Stimulated activated naive CD4-positive, alpha-beta T cell treated with Interleukin-2 at 50 U/mL for 16 hours (primary cell): ENCODE data around the gene IGF2BP1.
"Not testable (repeated sequence)": the region's sequence is repeated elsewhere in the genome, so short reads cannot be mapped to it uniquely, and the experiment has no call there.

Experiments used
- DNase-seq: peaks from one replicate; lab custom pipeline; 2025; lab: John Stamatoyannopoulos, UW

Gene IGF2BP1

GRCh38 chr17:49054342-49055092, 57.3 kb downstream of the IGF2BP1 start:
- no peak for DNase-seq

GRCh38 chr17:49055181-49055927, 58.2 kb downstream of the IGF2BP1 start:
- no peak for DNase-seq

DNA sequence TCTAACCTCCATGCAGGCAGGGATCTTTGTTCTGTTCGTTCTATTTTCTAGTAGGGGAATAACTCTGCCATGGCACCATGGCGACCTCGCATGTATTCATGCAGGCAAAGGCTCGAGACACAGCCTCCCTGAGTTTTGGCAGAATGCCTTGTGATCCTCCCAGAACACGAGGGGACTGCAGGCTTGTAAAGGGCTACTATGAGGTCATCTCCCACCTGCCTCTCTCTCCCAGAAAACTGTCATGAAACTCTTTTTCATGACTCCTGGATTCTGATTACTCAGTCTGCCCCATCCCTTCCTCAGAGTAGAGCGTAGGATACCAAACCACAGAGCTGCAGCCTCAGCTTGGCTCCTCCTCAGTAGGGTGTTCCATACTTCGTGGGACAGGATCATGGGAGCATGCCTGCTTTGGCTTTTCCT, 64.3 kb downstream of the IGF2BP1 start:
- no peak for DNase-seq

DNA sequence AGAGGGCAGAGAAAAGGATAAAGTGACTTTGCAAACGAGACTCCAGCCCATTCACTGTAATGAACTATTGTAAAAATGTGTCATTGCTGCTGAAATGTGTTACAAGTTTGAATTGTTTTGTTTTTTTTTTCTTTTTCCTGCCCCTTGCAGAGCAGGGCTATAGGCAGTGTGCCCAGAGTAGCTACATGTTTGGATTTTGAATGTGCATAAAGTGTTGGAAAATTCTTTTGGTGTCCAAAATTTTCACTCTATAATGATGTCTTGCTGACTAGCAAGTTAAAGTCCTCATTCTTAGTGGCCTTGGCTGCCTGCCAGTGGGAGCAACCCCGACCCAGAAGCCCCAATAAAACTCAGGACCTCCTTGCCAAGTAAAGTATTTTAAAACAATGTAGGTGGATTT, 66.5 kb downstream of the IGF2BP1 start:
- no peak for DNase-seq

DNA sequence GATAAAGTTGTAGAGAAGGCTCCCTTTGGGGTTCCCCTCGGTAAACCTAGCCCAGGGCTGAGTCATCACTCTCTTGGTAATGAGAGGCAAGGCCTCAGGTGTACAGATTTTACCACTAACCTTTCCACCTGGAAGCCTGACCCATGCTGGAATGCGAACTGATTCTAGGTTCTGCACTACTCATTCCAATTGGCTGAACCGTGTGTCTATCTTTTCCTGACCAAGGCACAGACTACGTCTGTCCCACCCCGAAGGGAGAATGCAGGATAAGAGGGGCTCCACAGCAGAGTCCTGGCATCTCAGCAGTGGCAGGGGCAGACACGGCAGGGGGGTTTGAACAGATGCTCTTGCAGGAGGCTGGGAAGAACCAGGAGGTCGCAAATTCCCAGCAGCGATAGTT, 70.0 kb downstream of the IGF2BP1 start:
- no peak for DNase-seq

DNA sequence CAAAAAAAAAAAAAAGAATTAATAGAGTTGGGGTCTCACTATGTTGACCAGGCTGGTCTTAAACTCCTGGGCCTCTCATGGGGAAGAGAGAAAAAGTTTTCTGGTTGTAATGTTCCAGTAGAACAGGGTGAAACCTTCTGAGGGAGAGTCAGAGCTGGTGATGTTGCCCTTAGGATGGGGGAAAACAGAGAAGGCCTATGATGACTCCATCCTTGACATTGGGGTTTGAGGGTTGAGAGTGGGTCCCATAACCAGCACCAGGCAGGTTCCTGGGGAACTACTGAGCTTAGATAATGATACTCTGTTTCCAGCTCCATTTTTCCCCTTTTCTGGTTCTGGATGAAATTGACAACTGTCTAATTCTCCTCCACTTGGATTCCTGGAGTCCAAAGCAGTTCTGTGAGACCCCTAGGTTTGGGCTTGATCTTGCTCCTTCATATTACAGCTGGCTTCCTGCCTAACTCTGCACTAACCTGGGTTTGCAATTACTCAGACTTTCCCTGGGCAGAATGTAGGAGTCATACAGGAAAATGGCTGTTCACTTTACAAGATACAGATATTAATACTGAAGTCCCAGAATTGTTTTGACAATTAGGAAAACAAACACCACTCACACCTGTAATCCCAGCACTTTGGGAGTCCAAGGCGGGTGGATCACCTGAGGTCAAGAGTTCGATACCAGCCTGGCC, 72.5 kb downstream of the IGF2BP1 start:
- no peak for DNase-seq

GRCh38 chr17:49071106-49071505, 73.9 kb downstream of the IGF2BP1 start:
- DNase-seq: no peak

GRCh38 chr17:49074851-49075540, 77.8 kb downstream of the IGF2BP1 start:
- DNase-seq: no peak

GRCh38 chr17:49076573-49077384, 79.6 kb downstream of the IGF2BP1 start:
- no peak for DNase-seq

DNA sequence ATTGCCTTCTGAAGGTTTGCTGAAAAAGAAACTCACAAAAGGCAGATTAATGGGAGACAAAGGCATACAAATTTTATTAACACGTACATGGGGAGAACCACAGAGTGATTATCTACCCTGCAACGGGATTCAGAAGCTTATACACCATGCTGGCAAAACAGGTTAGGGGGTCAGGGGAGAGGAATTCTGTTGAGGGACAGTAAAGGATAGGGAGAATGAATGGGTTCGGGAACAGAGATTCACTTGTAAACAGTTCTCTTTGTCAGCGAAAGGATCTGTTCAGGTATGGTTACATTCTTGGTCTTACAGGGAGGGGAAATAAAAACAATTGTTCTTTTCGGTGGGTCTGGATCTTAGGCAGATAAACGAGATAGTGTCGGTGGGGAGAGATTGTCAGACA, 81.1 kb downstream of the IGF2BP1 start:
- DNase-seq: no peak

DNA sequence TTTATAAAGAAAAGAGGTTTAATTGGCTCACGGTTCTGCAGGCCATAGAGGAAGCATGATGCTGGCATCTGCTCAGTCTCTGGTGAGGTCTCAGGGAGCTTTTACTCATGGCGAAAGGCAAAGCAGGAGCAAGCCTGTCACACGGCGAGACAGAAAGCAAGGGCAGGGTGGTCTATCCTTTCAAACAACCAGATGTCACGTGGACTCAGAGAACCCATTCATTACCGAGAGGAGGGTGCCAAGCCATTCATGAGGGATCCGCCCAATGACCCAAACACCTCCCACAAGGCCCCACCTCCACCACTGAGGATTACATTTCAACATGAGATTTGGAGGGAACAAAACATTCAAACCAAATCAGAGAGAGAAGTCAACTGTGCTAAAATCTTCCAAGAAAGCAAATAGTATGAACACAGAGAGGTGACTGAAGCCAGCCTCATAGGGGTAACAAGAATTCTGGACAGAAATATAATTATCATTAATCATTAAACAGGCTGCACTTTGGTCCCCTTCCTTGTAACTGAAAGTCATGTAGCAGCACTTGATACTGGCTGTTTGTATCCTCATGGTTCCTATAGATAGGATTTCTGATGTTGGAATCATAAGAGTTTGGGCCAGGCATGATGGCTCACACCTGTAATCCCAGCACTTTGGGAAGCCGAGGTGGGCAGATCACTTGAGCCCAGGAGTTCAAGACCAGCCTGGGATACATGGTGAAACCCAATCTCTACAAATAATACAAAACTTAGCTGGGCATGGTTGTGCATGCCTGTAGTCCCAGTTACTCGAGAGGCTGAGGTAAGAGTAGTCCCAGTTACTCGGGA, 82.9 kb downstream of the IGF2BP1 start:
- no peak for DNase-seq

DNA sequence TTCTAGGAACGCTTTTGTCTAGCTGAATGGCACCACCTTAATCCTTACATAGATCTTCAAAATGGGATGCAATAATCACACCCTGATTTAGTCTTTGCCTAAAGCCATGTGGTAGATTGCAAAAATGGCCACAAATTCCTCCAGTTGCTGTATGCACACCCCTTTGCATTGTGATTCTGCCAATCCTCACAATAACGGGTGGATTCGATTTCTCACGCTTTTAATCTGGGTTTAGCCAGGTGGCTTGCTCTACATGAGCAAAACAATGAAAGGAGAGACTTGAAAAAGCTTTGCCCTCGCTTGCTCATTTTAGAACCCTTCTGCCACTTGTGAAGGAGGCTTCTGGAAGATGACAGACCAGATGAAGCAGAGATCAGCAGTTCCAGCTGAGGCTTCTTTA, 85.0 kb downstream of the IGF2BP1 start:
- no peak for DNase-seq

DNA sequence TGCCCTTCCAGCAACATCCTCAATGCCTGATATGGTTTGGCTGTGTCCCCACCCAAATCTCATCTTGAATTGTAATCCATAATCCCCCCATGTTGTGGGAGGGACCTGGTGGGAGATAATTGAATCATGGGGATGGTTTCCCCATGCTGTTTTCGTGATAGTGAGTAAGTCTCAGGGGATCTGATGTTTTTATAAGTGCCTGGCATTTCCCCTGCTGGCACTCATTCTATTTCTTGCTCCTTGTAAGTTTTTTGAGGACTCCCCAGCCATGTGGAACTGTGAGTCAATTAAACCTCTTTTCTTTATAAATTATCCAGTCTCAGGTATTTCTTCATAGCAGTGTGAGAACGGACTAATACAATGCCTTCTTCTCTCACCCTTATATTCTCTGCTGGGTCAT, 87.9 kb downstream of the IGF2BP1 start:
- not testable (repeated sequence) for DNase-seq

GRCh38 chr17:49085565-49086315, 88.6 kb downstream of the IGF2BP1 start:
- no peak for DNase-seq

DNA sequence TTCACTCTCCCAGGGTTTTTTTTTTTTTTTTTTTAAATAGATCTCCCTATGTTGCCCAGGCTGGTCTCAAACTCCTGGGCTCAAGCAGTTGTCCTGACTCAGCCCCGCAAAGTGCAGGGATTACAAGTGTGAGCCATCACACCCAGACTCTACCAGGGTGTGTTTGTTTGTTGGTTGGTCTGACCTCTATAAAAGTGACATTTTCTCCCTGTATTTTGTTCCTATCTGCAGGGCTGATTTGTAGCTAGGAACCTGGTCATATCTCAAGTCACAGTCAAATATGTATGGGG, 89.1 kb downstream of the IGF2BP1 start:
- no peak for DNase-seq

GRCh38 chr17:49086649-49087048, 89.5 kb downstream of the IGF2BP1 start:
- no peak for DNase-seq

DNA sequence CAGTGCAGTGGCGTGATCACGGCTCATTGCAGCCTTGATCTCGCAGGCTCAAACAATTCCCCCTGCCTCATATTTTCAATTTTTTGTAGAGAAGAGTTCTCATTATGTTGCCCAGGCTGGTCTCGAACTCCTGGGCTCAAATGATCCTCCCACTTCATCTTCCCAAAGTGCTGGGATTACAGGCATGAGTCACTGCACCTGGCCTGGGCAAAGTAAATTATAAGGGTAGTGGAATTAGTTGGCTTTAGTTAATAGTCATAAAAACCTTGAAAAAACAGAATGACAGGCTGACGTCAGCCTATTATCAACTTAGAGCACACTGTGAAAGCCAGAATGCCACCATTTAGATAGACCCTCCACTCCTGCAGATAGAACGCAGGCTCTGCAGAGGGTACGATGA, 91.9 kb downstream of the IGF2BP1 start:
- no peak for DNase-seq

DNA sequence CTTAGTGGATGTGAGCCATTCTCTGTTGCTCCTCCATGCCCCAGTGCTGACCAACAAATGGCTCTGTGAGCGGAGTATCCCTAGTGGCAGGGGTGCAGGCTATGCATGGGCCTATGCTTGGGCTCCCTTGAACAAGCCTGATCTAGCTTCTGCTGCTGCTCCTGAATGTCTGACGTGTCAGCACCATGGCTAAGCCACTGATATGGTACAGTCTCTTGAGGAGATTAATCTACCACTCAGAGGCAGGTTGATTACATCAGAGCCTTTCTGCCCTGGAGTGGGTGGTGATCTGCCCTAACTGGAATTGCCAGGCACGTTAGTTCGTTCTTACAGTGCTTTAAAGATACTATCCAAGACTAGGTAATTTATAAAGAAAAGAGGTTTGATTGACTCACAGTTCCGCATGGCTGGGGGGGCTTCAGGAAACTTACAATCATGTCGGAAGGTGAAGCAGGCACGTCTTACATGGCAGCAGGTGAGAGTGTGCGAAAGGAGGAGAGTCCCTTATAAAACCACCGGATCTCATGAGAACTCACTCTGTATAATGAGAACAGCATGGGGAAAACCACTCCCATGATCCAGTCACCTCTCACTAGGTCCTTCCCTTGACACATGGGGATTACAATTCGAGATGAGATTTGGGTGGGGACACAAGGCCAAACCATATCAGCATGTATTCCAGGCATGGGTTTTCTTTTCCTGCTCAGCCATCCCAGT, 93.9 kb downstream of the IGF2BP1 start:
- DNase-seq: no peak

DNA sequence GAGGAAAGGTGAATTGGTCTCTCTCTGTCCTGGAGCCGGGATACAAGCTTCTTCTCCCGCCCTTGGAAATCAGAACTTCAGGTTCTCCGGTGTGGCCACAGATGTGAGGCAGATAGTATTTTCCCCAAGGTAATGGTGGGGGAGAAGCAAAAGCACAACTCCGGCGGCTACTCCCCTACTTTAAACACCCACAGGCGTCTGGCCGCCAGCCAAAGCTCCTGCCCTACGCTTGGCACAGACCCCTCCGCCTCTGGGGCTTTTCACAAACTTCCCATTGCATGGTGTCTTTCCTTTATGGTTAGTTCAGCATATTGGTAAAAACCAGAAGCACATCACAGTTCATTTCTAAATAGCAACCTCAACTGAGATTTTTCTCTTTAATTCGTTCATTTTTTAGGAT, 95.9 kb downstream of the IGF2BP1 start:
- DNase-seq: no peak
